SU-DHL-6 (cell line): ENCODE results near the gene ZNF592.

Experiments
- CTCF ChIP-seq: fragments of 200-600 bp; sonication (generic); IDR thresholded peaks from one replicate; pipeline ENCODE4 v1.5.1; 2017; ENCODE audit warnings: antibody characterized with exemption, mild to moderate bottlenecking, low read length, moderate library complexity; ENCODE audit not compliant: insufficient read depth, poor library complexity, severe bottlenecking
- EZH2phosphoT487 ChIP-seq: fragments of 200-600 bp; sonication (generic), shearing (Covaris generic); conservative IDR thresholded peaks from 2 replicates; pipeline ENCODE4 v1.6.1; 2018; ENCODE audit warnings: mild to moderate bottlenecking, antibody characterized with exemption, low read length, moderate library complexity, mixed read lengths

- TF ChIP-seq CTCF (no peak), EZH2phosphoT487 (no peak)
Measured at GRCh38 chr15:84740691-84741090, 7.7 kb upstream of the ZNF592 start.
